ENCODE results near the gene MYMX.
"Not testable (repeated sequence)": the region's sequence is repeated elsewhere in the genome, so short reads cannot be mapped to it uniquely, and the experiment has no call there.

Gene MYMX

DNA sequence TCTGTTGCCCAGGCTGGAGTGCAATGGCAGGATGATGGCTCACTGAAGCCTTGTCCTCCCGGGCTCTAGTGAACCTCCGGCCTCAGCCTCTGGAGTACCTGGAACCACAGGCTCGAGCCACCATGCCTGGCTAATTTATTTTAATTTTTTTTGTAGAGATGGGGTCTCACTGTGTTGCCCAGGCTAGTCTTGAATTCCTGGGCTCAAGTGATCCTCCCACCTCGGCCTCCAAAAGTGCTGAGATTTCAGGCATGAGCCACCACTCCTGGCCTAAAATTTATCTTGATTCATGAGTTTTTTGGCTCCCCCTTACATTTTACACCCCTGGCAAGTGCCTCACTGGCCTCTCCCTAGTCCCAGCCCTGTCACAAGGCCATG, 4.2 kb downstream of the MYMX start:
- DNase-seq: no peak

DNA sequence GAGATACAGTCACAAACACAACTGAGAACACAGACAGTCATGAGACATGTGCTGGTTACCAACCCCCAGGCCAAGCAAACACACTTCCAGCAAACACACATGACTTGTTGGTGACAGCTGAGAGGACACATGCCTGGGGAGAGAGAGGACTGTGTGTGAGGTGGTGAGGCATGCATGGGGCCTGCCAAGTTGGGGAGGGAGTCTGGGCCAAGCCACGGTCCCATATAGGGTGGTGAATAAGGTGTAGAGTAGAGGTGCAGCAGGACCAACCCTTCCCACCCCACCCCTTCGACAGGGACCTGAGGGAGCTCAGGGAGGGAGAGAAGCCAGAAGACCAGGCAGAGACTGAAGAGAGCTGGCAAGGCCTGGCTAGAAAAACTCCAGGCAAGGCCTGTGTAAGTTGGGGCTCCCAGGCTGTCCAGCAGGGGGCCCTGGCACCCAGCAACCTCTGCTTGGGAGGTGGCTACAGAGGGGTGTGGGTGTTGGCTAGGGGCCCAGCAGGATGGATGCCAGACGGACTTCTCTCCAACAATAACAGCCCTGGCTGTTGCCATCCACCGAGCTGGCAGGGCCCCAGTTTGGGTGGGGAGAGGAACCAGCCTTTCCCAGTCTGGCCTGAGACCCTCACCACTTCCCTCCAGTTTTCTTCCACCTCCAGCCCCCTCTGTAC, 4.7 kb downstream of the MYMX start:
- DNase-seq: no peak

DNA sequence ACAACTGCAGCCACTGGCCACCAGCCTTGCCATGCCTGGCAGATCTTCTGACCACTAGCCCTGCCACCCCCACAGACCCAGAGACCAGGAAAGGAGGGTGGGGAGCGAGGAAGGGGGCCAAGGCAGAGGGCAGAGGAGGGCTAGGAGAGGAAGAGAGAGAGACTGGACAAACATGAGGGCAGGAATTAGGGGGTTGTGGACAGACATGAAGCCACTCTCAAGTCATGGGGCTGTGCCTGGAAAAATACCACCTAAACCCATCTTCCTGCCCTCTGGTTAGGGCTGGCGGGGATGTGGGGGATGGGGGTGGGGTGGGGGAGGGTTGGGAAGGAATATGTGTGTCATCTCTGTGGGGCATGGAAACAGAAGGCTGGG, 5.2 kb downstream of the MYMX start:
- no peak for DNase-seq

DNA sequence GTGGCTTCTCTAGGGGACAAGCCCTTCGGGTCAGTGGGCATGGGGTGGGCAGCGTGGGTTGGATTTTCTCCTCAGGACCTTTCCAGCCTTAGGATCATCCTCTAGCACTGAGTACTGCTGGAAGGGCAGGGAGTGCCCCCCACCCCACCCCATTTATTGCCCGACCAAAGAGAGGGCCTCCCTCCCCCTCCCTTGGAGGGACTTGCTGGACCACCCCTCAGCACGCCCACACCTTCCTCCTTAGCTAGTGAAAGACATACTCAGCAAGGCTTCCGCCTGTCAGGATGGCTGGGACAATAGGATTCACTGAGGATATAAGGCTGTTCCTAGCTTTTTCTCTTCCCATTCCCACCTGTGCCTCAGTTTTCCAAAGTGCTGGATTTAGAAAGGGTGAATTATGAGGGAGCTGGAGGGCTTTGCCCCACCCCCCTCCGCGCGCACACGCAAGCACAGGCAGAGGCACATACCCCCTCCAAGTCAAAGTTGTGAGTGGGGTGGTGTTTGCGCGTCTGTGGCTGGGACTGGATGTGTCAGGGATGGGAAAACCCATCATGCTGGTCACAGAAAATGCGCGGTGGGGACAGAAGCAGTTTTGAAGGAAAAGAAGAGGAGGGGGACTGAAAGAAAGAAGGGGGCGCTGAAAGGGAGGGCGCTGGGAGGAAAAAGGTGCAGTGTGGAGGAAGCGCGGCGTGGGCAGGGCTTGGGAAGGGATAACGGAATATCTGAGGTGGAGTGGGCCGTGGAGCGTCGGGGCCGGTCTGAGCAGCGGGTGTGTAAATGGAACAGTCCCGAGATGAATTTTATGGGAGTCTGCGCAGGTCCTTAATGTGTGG, 6.0 kb downstream of the MYMX start:
- no peak for DNase-seq

DNA sequence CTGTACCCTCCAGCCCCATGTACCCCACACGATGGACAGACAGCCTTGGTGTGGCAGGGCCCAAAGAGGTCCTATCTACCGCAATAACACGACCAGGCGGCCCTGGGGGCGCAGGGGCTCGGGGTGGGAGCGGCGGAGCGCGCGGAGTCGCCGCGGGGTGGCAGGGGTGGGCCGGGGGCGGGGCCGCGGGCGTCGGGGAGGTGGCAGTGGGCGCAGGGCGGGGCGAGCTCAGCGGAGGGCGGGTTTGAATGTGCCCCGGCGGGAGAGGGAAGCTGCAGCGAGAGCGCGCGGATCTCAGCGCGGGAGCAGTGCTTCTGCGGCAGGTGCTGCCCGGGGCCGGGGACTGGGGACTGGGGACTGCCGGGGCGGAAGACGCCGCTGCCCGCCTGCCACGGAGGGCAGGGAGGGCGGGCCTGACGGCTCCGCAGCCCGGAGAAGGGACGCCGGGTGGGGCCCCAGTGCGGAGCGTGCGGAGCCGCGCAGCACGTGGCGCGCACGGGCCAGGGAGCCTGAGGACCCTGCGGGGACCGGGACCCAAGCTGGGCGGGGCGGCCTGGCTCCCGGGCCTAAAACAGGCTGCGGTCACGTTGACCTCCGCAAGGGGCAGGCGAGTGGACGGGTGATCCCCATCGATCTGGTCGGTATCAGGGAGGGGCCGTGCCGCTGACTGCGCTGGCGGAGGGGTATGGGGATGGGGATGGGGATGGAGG, 6.7 kb downstream of the MYMX start, which contains the start of gene SLC29A1:
Gene SLC29A1, plus strand, starts transcription at position 277 of the 710 bp plus-strand sequence. CDS start 3,719 bp downstream, outside the sequence.
- DNase-seq: no peak

DNA sequence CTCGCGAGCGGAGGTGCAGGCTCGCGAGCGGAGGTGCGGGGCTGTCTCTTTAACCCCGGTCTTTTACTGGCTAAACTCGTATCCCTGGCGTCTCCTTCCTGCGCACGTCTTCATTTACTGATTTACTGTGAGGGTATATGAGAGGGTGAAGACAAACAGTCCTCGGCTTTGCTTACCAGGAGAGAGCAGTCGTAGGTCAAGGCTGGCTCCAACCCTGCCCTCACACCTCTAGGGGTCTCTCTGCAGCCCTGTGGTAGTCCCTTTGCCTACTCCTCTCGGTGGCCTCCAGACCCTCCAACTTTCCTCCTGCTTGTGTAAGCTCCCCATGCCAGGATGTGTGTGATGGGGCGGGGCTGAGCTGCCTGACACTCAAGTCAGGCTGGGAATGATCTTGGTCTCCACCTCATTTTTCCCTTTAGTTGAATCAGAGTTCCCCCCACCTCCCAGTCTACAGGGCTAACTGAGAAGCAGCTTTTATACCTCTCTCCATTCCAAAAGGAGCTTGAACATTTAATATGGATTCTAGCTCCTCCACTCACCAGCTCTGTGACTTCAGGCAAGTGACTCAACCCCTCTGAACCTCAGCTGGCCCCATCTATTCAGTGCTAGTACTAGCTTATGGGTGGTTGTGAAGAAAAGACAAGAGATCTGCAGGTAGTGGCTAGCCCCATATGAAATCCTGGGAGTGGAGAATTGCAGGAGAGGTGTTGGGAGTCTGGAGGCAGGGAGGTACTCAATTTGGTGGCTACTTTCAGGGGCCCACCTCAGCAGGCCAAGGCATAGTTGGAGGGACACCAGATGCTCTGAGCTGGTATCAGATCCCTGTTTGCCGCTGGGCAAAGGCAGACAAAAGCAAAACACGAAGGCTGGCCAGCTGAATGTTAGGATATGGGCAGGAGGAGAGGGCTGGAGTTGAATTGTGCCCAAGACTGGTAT, 7.6 kb downstream of the MYMX start:
- DNase-seq: no peak

DNA sequence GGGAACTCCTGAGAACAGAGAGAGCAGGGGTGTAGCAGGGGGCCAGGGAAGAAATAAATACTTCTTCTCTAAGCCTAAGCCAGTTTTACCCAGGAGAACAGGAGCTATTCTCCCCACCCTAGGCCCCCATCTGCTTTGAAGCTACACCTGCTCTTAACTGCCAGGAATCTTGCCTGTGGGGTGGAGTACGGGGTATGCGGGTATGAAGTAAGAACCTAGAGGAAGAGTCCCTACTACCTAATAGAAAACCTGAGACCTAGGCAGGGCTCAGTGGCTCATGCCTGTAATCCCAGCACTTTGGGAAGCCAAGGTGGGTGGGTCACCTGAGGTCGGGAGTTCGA, 8.2 kb downstream of the MYMX start:
- no peak for DNase-seq

DNA sequence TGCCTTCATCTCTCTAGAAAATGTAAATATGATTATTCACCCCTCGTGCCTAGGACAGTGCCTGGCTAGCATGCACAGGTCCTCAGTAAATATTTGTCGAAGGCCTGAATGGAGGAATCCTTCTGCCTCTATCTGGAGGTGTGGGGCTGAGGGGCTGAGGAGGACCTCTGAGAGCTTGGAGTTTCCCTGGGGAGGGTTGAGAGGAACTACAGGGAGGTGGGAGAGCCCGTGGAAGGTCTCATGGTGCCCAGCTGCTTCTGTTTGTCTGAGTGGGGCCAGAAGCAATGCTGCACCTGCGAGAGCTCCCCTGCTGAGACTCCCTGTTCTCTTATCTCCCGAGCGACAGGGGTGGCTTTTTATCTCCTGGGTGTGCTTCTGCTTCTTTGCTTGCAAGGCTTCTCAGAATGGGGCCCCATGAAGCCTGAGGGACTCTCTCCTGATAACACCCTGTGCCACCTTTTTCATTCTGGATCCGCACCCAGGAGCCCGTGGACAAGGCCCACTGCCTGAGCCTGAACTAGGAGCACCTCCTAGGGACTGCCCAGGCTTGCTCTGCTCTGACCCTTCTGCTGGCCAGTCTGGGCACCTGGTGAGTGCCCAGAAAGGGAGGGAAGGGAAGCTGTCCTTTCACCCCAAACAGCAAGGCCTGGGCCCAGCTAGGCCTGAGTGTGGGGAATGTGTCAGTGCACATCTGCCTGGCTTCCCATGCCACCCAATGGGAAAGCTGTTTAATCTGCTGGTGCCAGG, 9.0 kb downstream of the MYMX start:
- DNase-seq: no peak

DNA sequence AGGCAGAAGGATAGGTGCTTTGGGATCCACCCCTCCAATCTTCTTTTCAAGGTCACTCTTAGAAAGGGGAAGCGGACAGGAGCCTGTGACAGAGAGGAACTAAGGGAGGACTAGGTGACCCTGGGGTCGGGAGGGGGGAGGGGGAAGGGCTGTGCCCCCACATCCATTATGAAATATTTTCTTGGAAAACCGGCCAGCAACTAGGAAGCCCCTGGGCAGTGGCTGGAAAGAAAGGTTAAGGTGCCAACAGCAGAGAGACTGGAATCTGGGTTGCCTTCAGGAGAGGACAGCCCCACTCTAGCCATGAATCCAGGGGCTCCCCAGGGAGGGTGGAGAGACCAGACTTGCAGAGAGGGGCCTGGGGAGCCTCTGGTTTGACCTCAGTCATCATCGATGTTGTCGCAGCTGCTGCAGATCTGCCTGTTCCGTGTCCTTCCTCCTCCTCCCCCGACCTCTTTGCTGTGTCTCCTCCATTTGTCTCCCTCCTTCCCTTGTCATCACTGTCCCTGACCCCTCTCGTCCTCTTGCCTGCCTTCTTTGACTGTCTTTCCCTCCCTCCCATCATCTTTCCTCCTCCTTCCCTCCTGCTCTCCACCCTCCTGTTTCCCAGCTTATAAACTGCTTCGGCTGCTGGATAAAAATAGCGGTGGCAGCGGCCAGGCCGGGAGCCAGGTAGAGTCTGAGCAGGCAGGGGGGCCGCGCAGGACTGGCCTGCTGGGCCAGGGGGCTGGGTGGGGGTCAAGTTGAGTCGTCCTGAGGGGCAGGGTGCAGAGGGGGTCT, 9.8 kb downstream of the MYMX start:
- no peak for DNase-seq

DNA sequence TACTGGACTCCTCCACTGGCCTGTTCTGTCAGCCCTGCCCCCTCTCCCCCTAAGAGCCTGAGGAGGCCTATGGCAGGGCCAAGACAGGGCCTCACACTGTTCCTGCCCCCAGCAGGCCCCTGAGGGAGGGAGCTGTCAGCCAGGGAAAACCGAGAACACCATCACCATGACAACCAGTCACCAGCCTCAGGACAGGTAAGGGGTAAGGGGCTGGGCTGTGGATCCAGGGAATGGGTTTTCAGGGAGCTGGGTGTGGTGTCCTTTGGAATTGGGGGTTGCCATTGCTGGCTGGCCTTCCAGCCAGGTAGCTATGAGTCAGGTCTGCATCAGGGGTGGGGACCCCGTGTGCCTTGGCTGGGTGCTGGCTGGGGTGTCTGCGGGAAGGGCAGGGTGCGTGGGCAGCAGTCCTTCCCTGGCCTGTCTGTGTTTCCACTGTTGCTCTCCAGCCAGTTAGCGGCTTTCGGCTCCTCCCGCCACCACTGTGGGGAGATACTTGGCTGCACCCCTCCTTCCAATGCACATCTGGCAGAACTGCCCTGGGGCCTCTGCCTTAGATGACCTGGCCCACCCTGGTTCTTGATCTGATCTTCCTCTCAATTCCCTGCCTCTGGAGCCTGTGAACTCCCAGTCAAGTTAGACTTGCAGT, 10.5 kb downstream of the MYMX start:
- DNase-seq: no peak

DNA sequence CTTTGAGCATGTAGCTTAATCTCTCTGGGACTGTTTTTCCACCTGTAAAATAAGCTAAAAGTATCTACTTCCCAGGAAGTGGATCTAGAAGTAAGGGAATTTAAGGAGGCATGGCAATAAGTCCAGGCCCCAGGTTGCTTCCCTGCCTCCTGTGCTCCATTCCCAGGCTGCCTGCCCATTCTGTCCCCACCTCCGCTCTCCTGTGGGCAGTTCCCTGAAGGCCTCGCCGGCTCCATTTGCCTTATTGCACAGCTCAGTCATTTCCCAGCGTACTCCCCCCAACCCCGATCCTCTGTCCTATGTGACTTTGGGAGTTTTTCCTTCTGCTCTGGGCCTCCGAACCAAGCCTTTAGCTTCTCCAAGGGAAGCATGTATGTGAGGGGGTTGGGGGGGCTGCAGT, 11.3 kb downstream of the MYMX start:
- no peak for DNase-seq

DNA sequence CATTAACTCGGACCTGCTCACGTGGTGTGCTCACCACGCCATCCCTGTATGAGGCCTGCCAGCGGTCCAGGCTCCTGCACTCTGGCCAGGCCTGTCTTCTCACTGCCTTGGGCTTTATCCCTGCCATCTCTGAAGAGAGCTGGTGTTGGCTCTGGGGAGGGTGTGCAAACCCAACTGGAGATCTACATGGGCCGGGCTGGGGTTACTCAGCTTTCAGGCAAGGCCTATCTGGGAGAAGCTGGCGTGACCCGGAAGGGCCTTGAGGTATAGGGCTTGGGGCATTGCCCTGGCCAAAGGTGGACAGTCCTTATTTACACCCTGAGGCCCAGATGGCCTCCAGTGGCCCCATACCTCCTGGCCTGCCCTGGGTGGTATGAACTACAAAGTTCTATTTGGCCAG, 11.7 kb downstream of the MYMX start:
- no peak for DNase-seq

DNA sequence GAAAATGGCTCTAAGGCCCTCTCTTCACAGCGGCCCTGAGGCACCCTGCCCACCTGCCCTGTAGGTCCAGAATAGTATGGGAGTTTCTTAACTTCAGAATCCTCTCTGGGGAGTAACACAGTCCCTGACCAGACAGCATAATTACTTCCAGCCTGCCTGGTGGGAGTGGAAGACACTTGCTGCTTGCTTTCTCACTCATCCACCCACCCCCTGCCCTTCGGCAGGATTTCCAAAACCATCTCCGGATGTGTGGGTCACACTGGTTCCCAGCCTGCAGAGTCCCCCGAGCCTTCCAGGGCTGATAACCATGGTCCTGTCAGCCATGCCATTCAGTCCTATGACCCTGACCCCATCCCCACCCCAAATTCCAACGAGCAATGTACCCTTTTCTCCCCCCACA, 12.1 kb downstream of the MYMX start:
- no peak for DNase-seq

DNA sequence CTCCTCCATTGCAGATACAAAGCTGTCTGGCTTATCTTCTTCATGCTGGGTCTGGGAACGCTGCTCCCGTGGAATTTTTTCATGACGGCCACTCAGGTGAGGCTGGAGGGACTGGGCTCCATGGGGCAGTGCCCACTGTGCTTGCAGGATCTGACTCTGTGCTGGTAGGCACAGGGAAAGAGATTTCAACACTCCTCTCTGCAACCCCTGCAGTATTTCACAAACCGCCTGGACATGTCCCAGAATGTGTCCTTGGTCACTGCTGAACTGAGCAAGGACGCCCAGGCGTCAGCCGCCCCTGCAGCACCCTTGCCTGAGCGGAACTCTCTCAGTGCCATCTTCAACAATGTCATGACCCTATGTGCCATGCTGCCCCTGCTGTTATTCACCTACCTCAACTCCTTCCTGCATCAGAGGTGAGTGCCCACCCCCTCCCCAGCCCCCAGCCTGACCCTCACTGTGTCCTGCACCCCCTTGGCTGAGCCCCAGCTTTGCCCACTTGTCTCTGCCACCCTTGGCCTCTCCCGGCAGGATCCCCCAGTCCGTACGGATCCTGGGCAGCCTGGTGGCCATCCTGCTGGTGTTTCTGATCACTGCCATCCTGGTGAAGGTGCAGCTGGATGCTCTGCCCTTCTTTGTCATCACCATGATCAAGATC, 12.8 kb downstream of the MYMX start:
- no peak for DNase-seq

DNA sequence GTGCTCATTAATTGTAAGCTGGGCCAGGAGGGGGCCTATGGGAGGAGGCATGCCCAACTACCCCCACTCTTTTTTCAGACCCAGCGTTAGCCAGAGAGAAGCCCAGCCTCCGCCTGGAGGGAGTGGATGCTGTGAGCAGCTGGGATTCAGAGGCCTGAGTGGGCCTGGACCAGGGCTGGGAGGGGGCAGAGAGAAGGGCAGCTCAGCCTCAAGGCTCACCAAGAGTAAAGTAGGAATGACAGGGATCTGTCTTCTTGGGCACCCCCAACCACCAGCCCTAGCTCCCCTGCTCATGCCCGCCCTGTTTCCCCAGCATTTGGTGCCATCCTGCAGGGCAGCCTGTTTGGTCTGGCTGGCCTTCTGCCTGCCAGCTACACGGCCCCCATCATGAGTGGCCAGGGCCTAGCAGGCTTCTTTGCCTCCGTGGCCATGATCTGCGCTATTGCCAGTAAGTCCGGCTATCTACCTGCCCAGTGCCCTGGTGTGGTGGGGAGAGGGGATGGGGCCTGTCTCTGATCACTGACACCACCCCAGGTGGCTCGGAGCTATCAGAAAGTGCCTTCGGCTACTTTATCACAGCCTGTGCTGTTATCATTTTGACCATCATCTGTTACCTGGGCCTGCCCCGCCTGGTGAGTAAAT, 13.4 kb downstream of the MYMX start:
- no peak for DNase-seq

DNA sequence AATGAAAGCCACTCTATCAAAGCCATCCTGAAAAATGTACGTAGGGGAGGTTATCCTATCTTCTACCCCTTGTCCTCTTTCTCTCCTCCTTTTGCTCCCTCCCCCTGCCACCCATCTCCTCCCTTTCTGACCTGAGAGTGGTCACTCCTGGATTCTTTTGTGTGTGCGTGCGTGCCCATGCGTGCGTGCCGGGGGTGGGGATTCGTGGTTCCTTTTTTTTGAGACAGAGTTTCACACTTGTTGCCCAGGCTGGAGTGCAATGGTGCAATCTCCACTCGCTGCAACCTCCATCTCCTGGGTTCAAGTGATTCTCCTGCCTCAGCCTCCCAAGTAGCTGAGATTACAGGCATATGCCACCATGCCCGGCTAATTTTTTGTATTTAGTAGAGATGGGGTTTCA, 14.7 kb downstream of the MYMX start:
- not testable (repeated sequence) for DNase-seq

DNA sequence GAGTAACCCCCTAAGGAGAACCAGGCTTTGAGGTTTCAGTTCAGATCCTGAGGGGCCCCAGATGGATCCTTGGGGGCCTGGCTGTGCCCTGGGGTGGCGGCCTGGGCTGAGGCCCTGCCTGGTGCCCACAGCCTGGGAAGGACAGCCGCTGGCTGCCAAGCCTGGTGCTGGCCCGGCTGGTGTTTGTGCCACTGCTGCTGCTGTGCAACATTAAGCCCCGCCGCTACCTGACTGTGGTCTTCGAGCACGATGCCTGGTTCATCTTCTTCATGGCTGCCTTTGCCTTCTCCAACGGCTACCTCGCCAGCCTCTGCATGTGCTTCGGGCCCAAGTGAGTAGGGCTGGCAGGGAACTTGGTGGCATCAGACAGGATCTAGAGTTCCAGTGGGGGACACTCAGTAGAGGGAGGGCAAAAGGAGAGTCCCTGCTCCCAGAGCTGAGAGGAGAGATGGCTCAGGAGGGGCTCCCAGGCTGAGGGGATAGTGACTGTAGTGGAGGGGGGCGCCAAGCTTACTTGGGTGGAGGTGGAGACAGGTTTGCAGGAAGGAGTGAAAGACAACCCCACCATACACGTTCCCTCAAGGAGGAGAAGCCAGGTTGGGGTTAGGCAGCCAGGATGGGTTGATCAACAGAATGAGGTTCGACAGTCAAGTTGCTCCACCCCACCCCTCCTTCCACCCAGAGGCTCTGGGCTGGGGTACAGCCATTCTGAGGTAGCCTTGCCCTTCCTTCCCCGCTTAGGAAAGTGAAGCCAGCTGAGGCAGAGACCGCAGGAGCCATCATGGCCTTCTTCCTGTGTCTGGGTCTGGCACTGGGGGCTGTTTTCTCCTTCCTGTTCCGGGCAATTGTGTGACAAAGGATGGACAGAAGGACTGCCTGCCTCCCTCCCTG, 16.2 kb downstream of the MYMX start:
- no peak for DNase-seq

DNA sequence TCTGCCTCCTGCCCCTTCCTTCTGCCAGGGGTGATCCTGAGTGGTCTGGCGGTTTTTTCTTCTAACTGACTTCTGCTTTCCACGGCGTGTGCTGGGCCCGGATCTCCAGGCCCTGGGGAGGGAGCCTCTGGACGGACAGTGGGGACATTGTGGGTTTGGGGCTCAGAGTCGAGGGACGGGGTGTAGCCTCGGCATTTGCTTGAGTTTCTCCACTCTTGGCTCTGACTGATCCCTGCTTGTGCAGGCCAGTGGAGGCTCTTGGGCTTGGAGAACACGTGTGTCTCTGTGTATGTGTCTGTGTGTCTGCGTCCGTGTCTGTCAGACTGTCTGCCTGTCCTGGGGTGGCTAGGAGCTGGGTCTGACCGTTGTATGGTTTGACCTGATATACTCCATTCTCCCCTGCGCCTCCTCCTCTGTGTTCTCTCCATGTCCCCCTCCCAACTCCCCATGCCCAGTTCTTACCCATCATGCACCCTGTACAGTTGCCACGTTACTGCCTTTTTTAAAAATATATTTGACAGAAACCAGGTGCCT, 16.9 kb downstream of the MYMX start:
- no peak for DNase-seq
